ENCODE measurements around the gene SELENBP1. TPM values are rescaled to one million over a fixed set of nuclear protein-coding genes. Genes with fewer than 3 reads are reported as not detected.

The SELENBP1 gene
- total and polyA plus RNA-seq, 2 of the 13 experiments (the other 11 are each of a cell fraction or from before 2014, with no cell fraction given) = 27.8 to 29.0 TPM

- TF ChIP-seq, protein P1, sequence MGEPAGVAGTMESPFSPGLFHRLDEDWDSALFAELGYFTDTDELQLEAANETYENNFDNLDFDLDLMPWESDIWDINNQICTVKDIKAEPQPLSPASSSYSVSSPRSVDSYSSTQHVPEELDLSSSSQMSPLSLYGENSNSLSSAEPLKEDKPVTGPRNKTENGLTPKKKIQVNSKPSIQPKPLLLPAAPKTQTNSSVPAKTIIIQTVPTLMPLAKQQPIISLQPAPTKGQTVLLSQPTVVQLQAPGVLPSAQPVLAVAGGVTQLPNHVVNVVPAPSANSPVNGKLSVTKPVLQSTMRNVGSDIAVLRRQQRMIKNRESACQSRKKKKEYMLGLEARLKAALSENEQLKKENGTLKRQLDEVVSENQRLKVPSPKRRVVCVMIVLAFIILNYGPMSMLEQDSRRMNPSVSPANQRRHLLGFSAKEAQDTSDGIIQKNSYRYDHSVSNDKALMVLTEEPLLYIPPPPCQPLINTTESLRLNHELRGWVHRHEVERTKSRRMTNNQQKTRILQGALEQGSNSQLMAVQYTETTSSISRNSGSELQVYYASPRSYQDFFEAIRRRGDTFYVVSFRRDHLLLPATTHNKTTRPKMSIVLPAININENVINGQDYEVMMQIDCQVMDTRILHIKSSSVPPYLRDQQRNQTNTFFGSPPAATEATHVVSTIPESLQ (CRISPR knock-in tag; conservative IDR thresholded peaks at IDR 0.05) = no peak
- no peak for TF ChIP-seq XBP1 (CRISPR knock-in tag; IDR thresholded peaks at IDR 0.05)
- peak; percentile 45; the same call in 1 of the 2 replicates for TF ChIP-seq KDM5B (CRISPR knock-in tag; IDR thresholded peaks at IDR 0.05; ENCODE audit: borderline replicate concordance)
- no peak for TF ChIP-seq THRA (CRISPR knock-in tag; IDR thresholded peaks at IDR 0.05; ENCODE audit: borderline replicate concordance)
- peak; percentile 49; the same call in 1 of the 2 replicates for TF ChIP-seq ISL2 (CRISPR knock-in tag; IDR thresholded peaks at IDR 0.05)
- TF ChIP-seq MATR3 (CRISPR knock-in tag; IDR thresholded peaks at IDR 0.05) = no peak
- TF ChIP-seq, protein P2, sequence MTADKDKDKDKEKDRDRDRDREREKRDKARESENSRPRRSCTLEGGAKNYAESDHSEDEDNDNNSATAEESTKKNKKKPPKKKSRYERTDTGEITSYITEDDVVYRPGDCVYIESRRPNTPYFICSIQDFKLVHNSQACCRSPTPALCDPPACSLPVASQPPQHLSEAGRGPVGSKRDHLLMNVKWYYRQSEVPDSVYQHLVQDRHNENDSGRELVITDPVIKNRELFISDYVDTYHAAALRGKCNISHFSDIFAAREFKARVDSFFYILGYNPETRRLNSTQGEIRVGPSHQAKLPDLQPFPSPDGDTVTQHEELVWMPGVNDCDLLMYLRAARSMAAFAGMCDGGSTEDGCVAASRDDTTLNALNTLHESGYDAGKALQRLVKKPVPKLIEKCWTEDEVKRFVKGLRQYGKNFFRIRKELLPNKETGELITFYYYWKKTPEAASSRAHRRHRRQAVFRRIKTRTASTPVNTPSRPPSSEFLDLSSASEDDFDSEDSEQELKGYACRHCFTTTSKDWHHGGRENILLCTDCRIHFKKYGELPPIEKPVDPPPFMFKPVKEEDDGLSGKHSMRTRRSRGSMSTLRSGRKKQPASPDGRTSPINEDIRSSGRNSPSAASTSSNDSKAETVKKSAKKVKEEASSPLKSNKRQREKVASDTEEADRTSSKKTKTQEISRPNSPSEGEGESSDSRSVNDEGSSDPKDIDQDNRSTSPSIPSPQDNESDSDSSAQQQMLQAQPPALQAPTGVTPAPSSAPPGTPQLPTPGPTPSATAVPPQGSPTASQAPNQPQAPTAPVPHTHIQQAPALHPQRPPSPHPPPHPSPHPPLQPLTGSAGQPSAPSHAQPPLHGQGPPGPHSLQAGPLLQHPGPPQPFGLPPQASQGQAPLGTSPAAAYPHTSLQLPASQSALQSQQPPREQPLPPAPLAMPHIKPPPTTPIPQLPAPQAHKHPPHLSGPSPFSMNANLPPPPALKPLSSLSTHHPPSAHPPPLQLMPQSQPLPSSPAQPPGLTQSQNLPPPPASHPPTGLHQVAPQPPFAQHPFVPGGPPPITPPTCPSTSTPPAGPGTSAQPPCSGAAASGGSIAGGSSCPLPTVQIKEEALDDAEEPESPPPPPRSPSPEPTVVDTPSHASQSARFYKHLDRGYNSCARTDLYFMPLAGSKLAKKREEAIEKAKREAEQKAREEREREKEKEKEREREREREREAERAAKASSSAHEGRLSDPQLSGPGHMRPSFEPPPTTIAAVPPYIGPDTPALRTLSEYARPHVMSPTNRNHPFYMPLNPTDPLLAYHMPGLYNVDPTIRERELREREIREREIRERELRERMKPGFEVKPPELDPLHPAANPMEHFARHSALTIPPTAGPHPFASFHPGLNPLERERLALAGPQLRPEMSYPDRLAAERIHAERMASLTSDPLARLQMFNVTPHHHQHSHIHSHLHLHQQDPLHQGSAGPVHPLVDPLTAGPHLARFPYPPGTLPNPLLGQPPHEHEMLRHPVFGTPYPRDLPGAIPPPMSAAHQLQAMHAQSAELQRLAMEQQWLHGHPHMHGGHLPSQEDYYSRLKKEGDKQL (CRISPR knock-in tag; IDR thresholded peaks at IDR 0.05; ENCODE audit: low read depth) = no peak
- TF ChIP-seq, protein P3, sequence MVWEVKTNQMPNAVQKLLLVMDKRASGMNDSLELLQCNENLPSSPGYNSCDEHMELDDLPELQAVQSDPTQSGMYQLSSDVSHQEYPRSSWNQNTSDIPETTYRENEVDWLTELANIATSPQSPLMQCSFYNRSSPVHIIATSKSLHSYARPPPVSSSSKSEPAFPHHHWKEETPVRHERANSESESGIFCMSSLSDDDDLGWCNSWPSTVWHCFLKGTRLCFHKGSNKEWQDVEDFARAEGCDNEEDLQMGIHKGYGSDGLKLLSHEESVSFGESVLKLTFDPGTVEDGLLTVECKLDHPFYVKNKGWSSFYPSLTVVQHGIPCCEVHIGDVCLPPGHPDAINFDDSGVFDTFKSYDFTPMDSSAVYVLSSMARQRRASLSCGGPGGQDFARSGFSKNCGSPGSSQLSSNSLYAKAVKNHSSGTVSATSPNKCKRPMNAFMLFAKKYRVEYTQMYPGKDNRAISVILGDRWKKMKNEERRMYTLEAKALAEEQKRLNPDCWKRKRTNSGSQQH (CRISPR knock-in tag; IDR thresholded peaks at IDR 0.05; ENCODE audit: low read depth) = peak; percentile 72; the same call in 1 of the 2 replicates
- no peak for TF ChIP-seq GABPB1 (CRISPR knock-in tag; IDR thresholded peaks at IDR 0.05)
- TF ChIP-seq U2AF1 (optimal IDR thresholded peaks at IDR 0.05; ENCODE audit: low read depth, low read length) = no peak
- 0 out of 2 replicates have a peak, but pooled peaks have one; percentile 36 for TF ChIP-seq TFDP2 (CRISPR knock-in tag; IDR thresholded peaks at IDR 0.05)
- no peak for TF ChIP-seq PHF5A (CRISPR knock-in tag; IDR thresholded peaks at IDR 0.05; ENCODE audit: low read depth, unreplicated experiment)
- no peak for TF ChIP-seq LRRFIP1 (CRISPR knock-in tag; conservative IDR thresholded peaks at IDR 0.05)
Observed at GRCh38 chr1:151372058-151372934, at the start of gene SELENBP1 (continued).
